ENCODE data around the gene TTI1.

The TTI1 gene

GRCh38 chr20:37958856-37959520 lies 74.3 kb downstream of the TTI1 start:
- DNase-seq = no peak

GRCh38 chr20:37956107-37956585 lies 77.1 kb downstream of the TTI1 start:
- no peak for DNase-seq

- no peak for DNase-seq
Observed at GRCh38 chr20:37955511-37955910, 77.7 kb downstream of the TTI1 start.

- DNase-seq = no peak
Observed at GRCh38 chr20:37954626-37955025, 78.6 kb downstream of the TTI1 start.

GRCh38 chr20:37954190-37954589 lies 79.1 kb downstream of the TTI1 start:
- DNase-seq = no peak

- DNase-seq = no peak
Observed at GRCh38 chr20:37948956-37949355, 84.3 kb downstream of the TTI1 start.

GRCh38 chr20:37947943-37948342 lies 85.3 kb downstream of the TTI1 start:
- no peak for DNase-seq

GRCh38 chr20:37946946-37947345 lies 86.3 kb downstream of the TTI1 start:
- no peak for DNase-seq

GRCh38 chr20:37945091-37945547 lies 88.1 kb downstream of the TTI1 start:
- no peak for DNase-seq

GRCh38 chr20:37944456-37944981 lies 88.7 kb downstream of the TTI1 start:
- no peak for DNase-seq

GRCh38 chr20:37943501-37944455 lies 89.5 kb downstream of the TTI1 start:
- DNase-seq = no peak

GRCh38 chr20:37943033-37943432 lies 90.2 kb downstream of the TTI1 start:
- no peak for DNase-seq

GRCh38 chr20:37941992-37942391 lies 91.3 kb downstream of the TTI1 start:
- DNase-seq = no peak

- no peak for DNase-seq
Observed at GRCh38 chr20:37941332-37941731, 91.9 kb downstream of the TTI1 start.

GRCh38 chr20:37940858-37941257 lies 92.4 kb downstream of the TTI1 start:
- no peak for DNase-seq

- DNase-seq = no peak
Observed at GRCh38 chr20:37939701-37940560, 93.3 kb downstream of the TTI1 start.

GRCh38 chr20:37938954-37939353 lies 94.3 kb downstream of the TTI1 start:
- no peak for DNase-seq

- no peak for DNase-seq
Observed at GRCh38 chr20:37938181-37938750, 95.0 kb downstream of the TTI1 start.

GRCh38 chr20:37937686-37938085 lies 95.6 kb downstream of the TTI1 start:
- no peak for DNase-seq

- no peak for DNase-seq
Observed at GRCh38 chr20:37936451-37936850, 96.8 kb downstream of the TTI1 start.

- DNase-seq = no peak
Observed at GRCh38 chr20:37936041-37936440, 97.2 kb downstream of the TTI1 start.

GRCh38 chr20:37935435-37935834 lies 97.8 kb downstream of the TTI1 start:
- DNase-seq = no peak
